HL-60/S4 treated with retinoic acid at 250 ng/mL for 4 days and 3 days (cell line): ENCODE data around the gene POU3F3.

Experiments
- in situ Hi-C: fragments of 300-500 bp; cut with MboI; formaldehyde crosslinking; loops from 2 replicates; pipeline ENCODE4 v1.7.0; 2022; ENCODE audit warnings: low sequenced_read_pairs

The POU3F3 gene

DNA sequence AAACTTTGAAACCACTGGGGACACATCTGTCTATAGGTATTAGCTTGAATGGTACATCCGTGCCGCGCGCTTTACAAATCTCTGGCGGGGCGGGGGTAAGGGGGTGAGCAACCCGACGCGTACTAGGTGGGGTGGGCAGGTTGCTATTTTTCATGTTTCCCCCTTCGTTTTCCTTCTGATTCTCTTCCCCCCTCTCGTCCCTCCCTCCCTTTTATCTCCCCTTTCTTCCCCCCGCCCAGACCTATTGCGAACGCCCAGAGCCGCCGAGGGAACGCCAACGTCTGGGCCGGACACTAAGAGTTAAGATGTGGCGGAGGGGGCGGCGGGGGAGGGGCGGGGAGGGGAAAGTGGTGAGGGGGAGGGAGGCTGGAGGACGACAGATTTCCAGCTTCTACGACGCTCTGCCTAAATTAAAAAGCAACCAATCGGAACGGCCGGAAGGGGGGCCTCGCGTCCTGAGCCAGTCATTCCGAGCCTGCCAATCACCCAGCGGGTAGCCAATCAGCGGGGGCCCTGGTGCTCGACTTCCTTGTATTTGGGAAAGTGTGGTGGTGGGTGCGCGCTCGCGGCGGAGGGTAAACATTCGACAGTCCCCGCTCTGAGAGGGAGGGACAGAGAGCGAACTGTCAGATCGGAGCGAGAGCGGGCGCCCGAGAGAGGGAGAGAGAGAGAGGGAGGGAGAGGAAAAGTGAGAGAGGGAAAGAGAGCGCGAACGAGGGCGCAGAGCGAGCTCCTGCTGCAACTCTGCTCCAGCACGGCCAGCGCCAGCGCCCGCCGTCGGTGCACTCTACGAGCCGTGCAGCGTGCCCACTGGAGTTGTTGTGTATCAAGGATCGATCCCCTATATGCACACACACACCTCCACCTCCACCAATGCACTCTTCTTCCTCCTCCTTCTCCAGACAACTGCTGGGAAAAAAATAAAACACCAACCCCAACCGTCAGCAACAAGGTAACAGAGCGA is at the start of gene POU3F3:
TSS of gene POU3F3 (plus strand) at position 582 of the 964 bp plus-strand sequence. CDS start 1,396 bp downstream, outside the sequence.
- in situ Hi-C loops = no loop called here

DNA sequence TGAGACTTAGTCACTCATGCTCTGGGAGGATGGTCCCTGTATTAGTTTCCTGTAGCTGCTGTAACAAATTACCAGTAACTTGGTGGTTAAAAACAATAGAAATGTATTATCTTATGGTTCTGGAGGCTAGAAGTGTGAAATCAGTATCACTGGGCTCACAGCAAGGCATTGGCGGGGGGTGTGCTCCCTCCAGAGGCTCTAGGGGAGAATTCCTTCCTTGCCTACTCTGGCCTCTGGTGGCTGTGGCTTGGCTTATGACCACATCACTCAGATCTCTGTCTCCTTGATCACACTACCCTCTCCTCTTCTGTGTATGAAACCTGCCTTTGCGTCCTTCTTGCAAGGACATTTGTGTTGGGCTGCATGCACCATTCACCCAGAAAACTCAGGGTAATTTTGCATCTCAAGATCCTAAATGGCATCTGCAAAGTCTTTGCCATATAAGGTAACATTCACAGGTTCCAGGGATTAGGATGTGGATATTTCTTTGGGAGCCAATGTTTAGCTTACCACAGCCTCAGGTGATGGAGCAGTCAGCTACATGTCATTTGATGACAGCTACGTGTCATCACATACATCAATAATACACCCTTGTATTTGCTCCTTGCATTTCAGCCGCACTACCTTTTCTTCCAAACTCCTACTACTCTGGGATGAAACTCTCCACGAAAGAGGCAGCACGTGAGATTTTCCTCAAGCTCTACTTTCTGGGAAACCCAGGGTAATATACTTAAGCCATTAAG is 49.6 kb upstream of the POU3F3 start:
- in situ Hi-C loops = no loop called here

DNA sequence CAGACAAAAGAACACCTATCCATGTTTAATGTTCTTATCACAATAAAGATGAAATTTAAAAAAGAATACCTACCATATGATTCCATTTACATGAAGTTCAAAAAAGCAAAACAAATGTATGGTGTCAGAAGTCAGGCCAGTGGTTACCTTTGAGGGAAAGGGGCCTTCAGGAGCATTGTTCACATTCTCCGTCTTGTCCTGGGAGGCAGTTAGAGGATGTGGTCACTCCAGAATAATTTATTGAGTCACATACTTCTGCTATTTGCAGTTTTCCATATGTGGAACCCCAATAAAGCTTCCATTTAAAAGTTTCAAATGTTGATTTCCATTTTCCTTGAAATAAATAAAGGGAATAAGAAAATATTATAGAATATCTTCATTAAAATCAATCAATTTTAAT is 41.6 kb upstream of the POU3F3 start:
- in situ Hi-C loops = no loop called here

DNA sequence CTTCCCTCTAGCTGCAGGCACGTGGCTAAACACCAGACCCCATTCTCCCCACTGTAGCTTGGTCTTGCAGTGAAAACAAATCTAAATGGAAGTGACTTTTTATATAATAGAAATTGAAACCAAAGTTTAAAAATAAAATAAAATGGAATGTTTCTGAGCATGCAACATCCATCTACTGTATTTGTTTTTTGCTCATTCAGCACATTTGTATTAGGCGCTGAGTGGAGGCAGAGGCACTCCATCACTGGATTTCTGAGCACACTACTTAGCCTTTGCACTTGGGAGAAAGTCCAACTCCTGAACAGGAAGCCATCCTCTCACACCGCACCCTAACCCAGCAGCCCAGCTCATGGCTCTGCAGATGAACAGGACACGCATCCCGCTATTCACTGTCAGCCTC is 37.8 kb upstream of the POU3F3 start:
- in situ Hi-C loops = no loop called here

DNA sequence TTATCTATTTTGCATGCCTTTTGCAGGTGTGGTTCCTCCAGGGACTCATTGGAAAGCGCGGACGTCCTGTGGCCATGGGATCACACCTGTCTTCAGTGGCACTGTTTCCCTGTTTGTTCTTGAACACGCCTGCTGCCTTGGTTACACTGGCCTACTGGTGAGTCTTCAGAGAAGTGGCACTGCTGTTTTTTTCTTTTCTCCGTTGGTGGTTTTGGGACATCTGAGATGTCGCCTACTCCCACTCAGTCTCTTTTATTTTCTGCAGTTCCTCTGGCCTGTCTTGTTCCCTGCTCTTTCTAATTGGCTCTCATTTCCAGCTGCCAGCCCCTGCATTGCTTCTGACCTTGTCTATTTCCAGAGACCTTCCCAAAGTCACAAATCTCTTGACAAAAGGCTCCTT is 35.7 kb upstream of the POU3F3 start:
- in situ Hi-C loops = no loop called here

DNA sequence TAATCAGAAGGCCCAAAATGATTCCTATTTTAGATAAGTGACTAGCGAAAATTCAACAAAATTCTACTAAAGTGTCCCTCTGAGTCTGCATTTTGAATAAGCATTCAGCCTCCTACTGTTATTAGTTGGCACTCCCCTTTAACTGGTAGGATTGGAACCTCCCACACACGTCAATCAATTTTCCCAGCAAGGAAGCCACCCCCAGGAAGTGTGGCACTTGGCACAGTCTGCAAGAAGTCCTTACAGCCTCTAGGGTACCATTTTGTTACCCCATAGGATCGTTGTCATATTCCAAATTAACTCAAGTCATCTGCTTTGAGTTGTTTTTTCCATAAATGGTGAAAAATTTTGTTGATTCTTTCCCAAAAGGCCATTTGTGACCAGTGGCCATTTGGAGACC is 33.8 kb upstream of the POU3F3 start:
- in situ Hi-C loops = no loop called here

DNA sequence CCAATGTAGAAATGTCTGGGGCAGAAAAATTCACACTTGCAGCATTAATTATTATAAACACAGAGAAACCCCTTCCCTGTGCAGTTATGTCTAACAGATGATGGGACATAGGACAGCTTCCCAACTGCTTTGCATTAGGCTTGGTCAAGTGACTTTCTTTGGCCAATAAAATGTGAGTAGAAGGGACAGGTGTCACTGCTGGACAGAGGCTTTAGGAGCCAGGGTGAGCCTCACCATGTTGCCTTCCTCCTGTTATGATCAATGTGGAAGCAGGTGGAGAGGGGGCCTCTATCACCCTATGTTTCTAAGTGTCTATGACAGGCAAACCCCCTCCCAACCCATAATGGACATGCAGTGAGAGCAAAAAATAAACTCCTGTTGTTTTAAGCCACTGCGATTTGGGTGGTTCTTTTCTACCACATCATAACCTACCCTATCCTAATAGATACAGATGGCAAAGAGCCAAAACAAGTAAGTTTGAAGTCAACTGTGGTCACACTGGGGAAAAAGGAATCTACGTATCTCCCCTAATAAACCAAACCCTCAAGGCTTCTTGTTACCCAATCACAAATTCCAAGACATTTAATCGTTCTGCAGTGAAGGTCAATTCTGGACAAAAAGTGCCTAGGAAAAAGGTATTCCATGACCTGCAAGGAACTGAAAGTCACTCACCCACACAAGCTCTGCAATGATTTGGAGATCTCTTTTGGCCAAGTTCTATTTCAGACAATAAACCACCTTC is 28.6 kb upstream of the POU3F3 start:
- in situ Hi-C loops = no loop called here

DNA sequence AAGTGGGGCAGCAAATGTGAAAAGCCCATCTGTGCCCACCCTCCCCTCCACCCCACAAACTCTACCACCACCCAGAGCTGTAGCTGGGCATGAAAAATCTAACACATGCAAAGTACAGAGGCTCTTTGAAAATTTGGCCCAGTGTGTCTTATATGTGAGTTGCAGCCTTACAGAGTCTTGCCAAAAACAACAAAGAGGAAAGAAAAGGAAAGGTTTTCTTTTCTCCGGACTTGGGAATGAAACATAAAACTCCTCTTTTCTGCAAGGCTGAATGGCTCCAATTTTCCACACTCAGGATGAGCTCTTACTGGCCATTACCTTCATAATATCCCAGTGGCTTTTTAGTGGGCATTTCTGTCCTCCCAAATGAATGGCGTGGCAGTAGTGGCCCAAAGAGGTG is 27.9 kb upstream of the POU3F3 start:
- in situ Hi-C loops = no loop called here

DNA sequence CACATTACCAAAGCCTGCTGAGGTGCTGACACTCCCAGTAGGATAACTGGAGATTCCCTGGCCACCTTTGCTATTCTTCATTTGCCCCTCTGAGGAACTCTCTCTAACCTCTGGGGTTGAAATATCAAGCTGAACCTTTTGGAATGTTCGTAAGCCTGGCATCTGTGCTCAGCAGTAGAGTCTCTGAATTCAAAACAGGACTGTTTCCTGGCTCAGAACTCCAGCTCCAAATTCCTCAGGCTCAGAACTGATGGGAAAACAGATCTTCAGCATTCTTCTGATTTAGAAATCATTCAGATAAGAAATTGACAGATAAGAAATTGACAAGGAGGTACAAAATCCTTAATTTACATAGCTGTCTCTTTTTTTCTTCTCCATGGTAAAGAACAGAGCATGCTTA is 22.2 kb upstream of the POU3F3 start:
- in situ Hi-C loops = no loop called here

DNA sequence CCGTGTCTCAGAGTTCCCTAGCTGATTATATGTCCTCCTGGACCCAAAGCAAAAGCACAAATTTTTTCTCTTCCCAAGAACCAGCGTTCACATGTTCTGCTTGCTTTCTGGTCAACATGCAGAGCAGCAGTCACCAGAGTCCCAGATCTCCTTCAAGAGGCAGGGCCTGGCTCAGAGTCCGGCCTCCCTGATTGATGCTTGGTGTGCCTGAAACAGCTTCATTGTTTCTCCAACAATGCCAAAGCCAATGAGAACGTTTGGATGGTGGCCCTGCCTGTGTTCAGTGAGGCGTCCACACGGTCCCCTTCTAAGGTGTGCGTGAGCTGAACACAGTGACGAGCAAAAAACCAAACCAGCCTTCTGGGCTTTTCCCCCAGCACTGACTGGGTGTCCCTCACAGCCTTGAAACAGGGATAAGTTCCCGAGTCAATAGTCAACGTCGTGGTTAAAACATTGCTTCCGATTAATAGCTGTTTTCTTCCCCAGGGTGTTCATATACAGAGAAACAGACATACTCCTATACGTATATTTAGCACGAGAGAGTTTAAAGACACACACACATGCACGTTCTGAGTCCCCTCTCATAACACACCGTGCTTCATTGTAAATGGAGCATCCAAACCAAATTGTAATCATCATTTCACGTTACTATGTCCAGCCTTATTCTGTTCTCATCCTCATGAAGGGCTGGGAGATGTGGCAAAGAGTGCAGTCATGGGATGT is 19.3 kb upstream of the POU3F3 start:
- in situ Hi-C loops = no loop called here

DNA sequence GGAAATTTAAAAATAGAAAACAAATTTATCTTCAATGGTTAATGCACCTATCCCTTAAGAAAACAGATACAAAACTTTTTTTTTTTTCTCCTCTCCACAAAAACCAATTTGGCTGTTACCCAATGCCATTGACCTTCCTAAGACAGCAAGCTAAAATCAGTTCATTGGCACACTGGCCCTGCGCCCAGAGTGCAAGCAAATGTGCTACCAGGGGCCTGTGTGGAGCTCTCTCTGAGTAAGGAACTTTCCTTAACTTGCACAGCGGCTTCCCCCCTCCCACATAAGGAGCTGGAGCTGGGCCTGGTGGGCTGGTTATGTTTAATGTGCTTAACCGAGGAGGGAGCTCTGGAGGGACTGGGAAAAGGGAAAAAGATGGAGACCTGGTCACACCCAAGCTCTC is 17.6 kb upstream of the POU3F3 start:
- in situ Hi-C loops = no loop called here

DNA sequence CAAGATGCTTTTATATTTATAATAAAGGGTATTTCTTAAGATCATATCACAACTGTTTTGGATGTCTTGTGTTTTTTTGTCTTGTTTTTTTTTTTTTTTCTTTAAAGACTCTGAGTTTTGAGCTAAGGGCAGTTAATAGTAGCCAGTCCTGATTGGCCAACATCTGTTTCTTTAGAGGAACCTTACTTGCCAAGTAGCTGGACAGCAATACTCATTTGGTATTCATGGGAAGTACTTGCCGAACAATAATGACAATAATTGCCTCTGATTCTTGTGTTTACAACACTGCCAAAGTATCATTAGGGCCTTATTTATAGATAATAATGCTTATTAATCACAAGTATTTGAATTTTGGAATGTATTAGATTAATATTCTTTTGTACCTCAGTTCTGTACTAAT is 17.1 kb upstream of the POU3F3 start:
- in situ Hi-C loops = no loop called here

DNA sequence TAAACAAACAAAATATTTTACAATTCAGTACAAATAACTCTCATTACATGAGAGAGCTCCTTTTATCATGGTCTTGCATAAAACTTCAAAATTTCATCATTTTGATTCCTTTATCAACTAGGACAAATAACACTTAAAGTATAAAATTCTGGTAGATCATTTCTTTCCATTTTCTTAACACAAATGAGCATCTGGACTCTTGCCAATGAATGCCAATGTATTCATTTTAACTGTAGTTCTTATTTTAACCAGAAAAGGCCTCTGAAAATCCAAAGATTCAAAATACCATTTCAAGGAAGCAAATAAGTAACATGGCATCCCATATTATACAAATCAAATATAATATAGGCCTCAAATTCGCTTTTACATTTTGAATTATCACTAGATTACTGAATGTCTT is 13.8 kb upstream of the POU3F3 start:
- in situ Hi-C loops = no loop called here

DNA sequence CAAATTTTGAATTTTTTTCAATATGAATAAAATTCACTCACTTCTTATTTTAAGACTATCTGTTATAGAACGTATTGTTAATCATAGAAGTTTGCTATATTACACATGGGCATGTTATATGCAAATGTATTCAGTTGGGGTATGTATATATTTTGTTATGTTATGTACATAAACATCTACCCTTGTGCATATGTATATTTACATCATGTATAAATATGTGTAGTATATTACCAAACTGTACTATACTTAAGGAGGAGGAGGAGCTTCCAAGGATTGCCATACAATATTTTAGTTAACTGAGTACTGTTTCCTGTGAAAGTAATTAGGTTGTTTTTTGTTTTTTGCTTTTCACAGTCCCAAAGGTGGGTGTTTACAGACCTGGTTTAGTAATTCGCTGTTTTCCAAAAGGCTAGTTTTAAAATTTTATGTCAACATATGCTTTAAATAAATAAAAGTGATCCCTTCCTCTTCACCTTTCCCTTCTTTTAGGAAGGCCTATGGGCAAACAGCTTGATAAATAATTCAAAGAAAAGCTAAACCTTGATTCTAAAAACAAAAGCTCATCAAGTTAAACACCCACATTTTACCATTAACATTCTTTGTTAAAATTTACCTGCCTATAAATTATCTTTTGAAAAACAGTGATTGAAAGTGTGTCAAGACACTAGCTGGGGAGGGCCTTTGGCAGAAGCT is 12.9 kb upstream of the POU3F3 start:
- in situ Hi-C loops = no loop called here

DNA sequence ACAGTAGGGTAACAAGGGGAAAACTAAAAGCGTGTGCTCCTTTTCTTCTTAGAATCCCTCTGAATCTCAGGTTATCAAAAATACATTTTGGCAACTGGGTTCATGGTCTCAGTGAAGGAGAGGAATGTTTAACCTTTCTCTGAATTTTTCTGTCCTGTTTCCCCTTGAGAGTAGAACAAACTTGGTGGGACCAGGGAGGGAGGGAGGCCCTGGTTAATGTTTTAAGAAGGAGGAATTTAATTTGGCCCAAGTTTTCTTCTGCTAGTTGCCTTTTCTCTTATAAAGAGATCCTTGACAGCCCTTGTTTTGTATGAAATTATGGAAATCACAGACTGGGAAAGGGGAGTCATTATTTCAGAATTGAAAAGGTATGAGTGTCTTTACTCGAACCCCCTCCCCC is 12.2 kb upstream of the POU3F3 start:
- in situ Hi-C loops = no loop called here

DNA sequence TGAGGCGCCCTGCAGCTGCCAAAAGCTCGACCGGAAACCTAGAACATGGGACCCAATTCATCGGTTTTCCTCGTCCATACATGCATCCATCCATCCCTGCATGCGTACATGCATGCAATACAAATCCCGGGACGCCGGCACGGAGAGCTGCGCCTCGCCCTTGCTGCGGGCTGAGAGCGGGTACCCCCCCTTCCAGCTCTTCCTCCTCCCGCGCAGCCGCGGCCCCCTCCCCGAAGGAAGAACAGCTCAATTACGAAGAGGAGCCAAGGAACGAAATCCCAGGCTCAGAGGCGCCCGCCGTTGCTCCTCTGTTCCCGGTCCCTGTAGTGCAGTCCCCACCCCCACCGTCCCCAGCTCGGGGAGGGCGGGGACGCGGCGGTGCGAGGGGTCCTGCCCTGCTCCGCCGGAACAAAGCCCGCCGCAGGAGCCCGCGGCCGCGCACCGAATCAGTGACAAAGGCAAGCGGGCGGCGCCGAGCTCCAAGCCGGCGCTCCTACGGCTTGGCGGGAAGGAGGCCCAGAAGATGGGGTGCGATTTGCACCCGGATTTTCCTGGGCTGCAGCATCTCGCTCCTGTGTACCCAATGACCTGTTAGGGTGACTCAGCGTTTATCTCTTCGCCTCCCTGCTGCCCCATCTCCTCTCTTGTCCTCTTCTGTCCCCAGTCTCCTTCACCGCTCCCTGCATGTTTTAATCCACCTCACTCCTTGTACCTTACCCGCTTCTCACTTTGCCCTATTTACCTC is 8.9 kb upstream of the POU3F3 start:
- in situ Hi-C loops = no loop called here

DNA sequence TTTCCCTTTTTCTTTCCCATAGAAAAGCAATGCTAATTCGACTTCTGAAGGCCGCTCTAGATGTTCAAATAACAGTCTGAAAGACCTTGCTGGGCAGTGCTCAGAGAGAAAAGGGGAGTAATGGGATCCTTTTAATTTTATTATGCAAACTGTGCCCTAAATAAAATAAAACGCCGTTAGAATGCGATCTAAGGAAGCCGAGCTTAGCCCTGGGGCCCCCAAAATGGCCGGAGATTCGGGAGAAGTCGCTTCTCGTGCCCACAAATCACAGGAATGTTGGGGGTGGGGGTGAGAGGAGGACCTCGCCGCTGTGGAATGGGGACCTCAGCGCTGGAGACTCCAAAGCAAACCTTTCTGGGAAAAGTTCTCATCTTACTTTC is 8.4 kb upstream of the POU3F3 start:
- in situ Hi-C loops = no loop called here

DNA sequence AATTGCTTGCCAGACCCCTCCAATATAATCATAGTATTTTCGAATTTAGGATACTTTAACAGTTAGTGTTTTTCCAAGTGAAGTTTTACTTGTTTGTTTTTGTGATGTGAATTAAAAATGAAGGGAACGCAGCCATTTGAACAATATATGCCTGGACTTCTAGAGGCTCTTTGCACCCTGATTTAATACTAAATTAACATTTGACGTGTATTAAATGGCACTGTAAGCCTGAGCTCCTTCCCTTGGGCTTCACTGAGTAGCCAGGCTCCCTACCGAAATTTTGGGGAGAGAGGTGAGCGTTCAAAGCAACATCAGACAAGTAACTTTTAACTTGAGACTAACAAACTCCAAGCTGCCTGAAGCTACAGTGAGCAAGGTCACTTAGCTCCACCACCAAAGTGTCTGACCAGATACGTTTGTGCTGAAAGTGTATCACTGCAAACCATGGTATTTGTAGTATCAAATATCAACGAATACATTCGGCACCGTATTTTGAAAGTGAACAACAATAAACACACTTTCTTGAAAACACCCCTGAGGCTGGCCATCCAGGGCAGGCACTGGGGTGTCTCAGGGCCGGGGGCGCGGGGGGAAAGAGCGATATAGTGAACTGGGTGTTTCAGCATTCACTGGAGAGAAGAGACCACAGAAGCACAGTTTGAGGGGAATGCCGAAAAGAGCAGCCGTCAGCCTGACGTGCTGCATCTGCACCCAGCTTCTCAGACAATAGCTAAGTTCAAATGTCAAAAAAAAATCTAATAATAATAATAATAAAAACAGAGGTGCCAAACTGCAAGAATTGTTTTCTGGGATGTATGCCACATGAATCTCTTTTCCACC is 7.7 kb upstream of the POU3F3 start:
- in situ Hi-C loops = no loop called here
